AG04450 (cell line): ENCODE results near the gene ASGR2. TPM values are rescaled to one million over a fixed set of nuclear protein-coding genes. Genes with fewer than 3 reads are reported as not detected.
"Not testable (repeated sequence)": the region's sequence is repeated elsewhere in the genome, so short reads cannot be mapped to it uniquely, and the experiment has no call there.

Experiments used
- CTCF ChIA-PET: fragments of 300-600, 350-600 bp; formaldehyde crosslinking; extraction: SDS; loops from one replicate; lab custom pipeline; 2022; ENCODE audit warnings: antibody characterized with exemption, inconsistent platforms; lab: Charles Lee
- POLR2A ChIA-PET: fragments of 350-600 bp; formaldehyde crosslinking; extraction: SDS; loops from one replicate; lab custom pipeline; 2021; ENCODE audit warnings: antibody characterized with exemption, inconsistent platforms; lab: Yijun Ruan, JAX
- DNase-seq: peaks from one replicate; pipeline ENCODE4 v3.0.0-alpha.2; 2011; ENCODE audit warnings: low read depth, low spot score
- H3K27ac ChIP-seq: one replicate; pipeline ENCODE4 v1.5.1; 2012; ENCODE audit warnings: low read depth, low read length, control low read depth
- H3K27me3 ChIP-seq: one replicate; pipeline ENCODE4 v1.6.0; 2012; ENCODE audit warnings: low read length; ENCODE audit not compliant: control insufficient read depth, insufficient read depth
- H3K4me3 ChIP-seq: 2 replicates; pipeline ENCODE4 v1.5.1; 2011; ENCODE audit warnings: mild to moderate bottlenecking, low read depth, low read length, control low read depth
- H3K9me3 ChIP-seq: 2 replicates; pipeline ENCODE4 v1.5.1; 2012; ENCODE audit warnings: low read length; ENCODE audit not compliant: control insufficient read depth, insufficient read depth
- CTCF ChIP-seq: IDR thresholded peaks from 2 replicates; pipeline ENCODE4 v1.5.1; 2011; ENCODE audit warnings: low read depth, low read length, control low read depth, inconsistent platforms
- polyA plus RNA-seq: library from polyadenylated mRNA; depleted of rRNA; stranded (reverse); fragments of >200 nt; gene quantifications from 2 replicates; pipeline ENCODE4 v1.2.3, GENCODE V29; 2011

The ASGR2 gene
- polyA plus RNA-seq, 1 experiment = not detected

GRCh38 chr17:7124923-7125322, 10.3 kb upstream of the ASGR2 start:
- ChIA-PET POLR2A (no interaction called here), CTCF (interaction anchor here (0.5 to 1.5 kb wide), 3 partner anchors 8 to 20 kb away, joined by 3 to 7 read pairs (median 5); no protein-coding TSS in a partner anchor)
- no peaks in the 10 kb centered on the region for H3K9me3 ChIP-seq
- no peak overlapping the region for H3K27ac ChIP-seq
- H3K4me3 ChIP-seq = no peak overlapping the region
- H3K27me3 ChIP-seq = peaks cover 12% of the 10 kb centered on the region
- DNase-seq = no peak
- TF ChIP-seq CTCF = no peak

DNA sequence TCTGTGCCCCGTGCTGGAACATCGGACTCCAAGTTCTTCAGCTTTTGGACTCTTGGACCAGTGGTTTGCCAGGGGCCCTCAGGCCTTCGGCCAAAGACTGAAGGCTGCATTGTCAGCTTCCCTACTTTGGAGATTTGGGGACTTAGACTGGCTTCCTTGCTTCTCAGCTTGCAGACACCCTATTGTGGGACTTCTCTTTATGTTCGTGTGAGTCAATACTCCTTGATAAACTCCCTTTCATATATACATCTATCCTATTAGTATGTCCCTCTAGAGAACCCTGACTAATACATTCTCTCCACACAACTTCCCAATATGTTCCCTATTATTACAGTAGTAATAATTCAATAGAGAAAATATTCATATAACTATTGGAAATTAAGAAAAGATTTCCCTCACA, 9.2 kb upstream of the ASGR2 start:
- Histone ChIP-seq H3K27me3 (peaks cover 5% of the 10 kb centered on the region), H3K9me3 (no peaks in the 10 kb centered on the region), H3K27ac (no peak overlapping the region), H3K4me3 (no peak overlapping the region)
- ChIA-PET POLR2A (no interaction called here), CTCF (interaction anchor here (1.1 kb wide), 1 partner anchor 13 kb away, joined by 3 read pairs; no protein-coding TSS in a partner anchor)
- no peak for DNase-seq
- TF ChIP-seq CTCF = no peak

- H3K9me3 ChIP-seq = no peaks in the 10 kb centered on the region; the same call in 1 of the 2 replicates
- DNase-seq = no peak
- no peak overlapping the region for H3K27ac ChIP-seq
- ChIA-PET CTCF (interaction anchor here (1.0 to 3.7 kb wide), 2 partner anchors 15 to 76 kb away, joined by 3 to 10 read pairs; no protein-coding TSS in a partner anchor), POLR2A (no interaction called here)
- peaks cover 9% of the 10 kb centered on the region for H3K27me3 ChIP-seq
- TF ChIP-seq CTCF = no peak
- H3K4me3 ChIP-seq = no peak overlapping the region
Observed at GRCh38 chr17:7122381-7122780, 7.8 kb upstream of the ASGR2 start.

DNA sequence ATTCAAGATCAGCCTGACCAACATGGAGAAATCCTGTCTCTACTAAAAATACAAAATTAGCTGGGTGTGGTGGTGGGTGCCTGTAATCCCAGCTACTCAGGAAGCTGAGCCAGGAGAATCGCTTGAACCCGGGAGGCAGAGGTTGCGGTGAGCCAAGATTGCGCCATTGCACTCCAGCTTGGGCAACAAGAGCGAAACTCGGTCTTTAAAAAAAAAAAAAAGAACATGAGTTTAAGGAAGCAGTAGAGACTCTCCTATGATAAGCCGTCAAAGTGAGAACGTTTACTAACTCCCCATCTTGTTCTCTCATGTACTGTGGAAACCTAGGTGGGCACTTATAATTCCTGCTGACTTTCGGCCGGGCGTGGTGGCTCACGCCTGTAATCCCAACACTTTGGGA, 6.0 kb upstream of the ASGR2 start:
- H3K4me3 ChIP-seq, POLR2A ChIA-PET, H3K27ac ChIP-seq, H3K9me3 ChIP-seq, DNase-seq: not testable (repeated sequence)
- CTCF ChIA-PET = interaction anchor here (3.7 kb wide), 1 partner anchor 16 kb away, joined by 10 read pairs; no protein-coding TSS in a partner anchor
- peaks cover 15% of the 10 kb centered on the region for H3K27me3 ChIP-seq

DNA sequence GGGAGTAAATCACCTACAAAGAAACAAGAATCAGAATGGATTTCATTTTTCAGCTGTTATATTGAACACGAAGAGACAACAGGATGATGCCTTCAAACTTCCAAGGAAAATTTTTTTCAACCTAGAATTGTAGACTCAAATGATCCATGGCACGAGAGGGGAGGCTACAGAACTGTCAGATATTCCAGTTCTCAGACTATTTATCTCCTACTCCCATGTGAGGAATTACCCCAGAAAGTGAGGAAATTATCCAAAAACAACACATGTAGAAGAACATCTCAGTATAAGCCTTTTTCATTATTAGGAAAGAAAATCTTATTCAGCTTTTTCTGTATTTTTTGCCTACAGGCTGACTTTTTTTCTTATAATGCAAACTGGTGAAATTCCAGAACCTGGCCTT, 5.5 kb upstream of the ASGR2 start:
- Histone ChIP-seq H3K27ac (no peak overlapping the region), H3K27me3 (peaks cover 15% of the 10 kb centered on the region), H3K4me3 (no peak overlapping the region), H3K9me3 (no peaks in the 10 kb centered on the region; the same call in 1 of the 2 replicates)
- no peak for TF ChIP-seq CTCF
- DNase-seq = no peak
- POLR2A ChIA-PET = no interaction called here
- CTCF ChIA-PET = interaction anchor here (0.6 to 3.7 kb wide), 2 partner anchors 12 to 17 kb away, joined by 4 to 10 read pairs; no protein-coding TSS in a partner anchor
